GM19043 (cell line): ENCODE measurements around the gene SEMA5A.

Experiments used
- ATAC-seq: cut with Tn5 transposase; IDR thresholded peaks from one replicate; pipeline ENCODE4 v1.9.1; 2021; ENCODE audit warnings: low read depth; ENCODE audit not compliant: unreplicated experiment

SEMA5A gene

GRCh38 chr5:9091896-9092662, 453.8 kb downstream of the SEMA5A start:
- ATAC-seq: no peak

GRCh38 chr5:9090381-9091026, 455.4 kb downstream of the SEMA5A start:
- no peak for ATAC-seq

- no peak for ATAC-seq
These were observed 456.0 kb downstream of the SEMA5A start for GRCh38 chr5:9089893-9090292.

- ATAC-seq: no peak
These were observed 462.9 kb downstream of the SEMA5A start for GRCh38 chr5:9082996-9083395.

- ATAC-seq: no peak
These were observed 473.2 kb downstream of the SEMA5A start for GRCh38 chr5:9072701-9073100.

GRCh38 chr5:9071524-9071923, 474.4 kb downstream of the SEMA5A start:
- no peak for ATAC-seq

- no peak for ATAC-seq
These were observed 474.8 kb downstream of the SEMA5A start for GRCh38 chr5:9071074-9071473.

- no peak for ATAC-seq
These were observed 476.2 kb downstream of the SEMA5A start for GRCh38 chr5:9069650-9070049.

GRCh38 chr5:9067154-9067553, 478.7 kb downstream of the SEMA5A start:
- ATAC-seq: no peak

- ATAC-seq: no peak
These were observed 479.5 kb downstream of the SEMA5A start for GRCh38 chr5:9066349-9066748.

- ATAC-seq: no peak
These were observed 482.1 kb downstream of the SEMA5A start for GRCh38 chr5:9063615-9064245.

- ATAC-seq: no peak
These were observed 483.0 kb downstream of the SEMA5A start for GRCh38 chr5:9062873-9063272.

GRCh38 chr5:9059920-9060691, 485.8 kb downstream of the SEMA5A start:
- no peak for ATAC-seq

- ATAC-seq: no peak
These were observed 487.2 kb downstream of the SEMA5A start for GRCh38 chr5:9058666-9059065.

- no peak for ATAC-seq
These were observed 487.7 kb downstream of the SEMA5A start for GRCh38 chr5:9058161-9058560.

GRCh38 chr5:9057406-9058000, 488.4 kb downstream of the SEMA5A start:
- ATAC-seq: no peak

- ATAC-seq: no peak
These were observed 489.8 kb downstream of the SEMA5A start for GRCh38 chr5:9056046-9056445.

- no peak for ATAC-seq
These were observed 490.9 kb downstream of the SEMA5A start for GRCh38 chr5:9054821-9055589.

GRCh38 chr5:9054322-9054721, 491.6 kb downstream of the SEMA5A start:
- ATAC-seq: no peak

- no peak for ATAC-seq
These were observed 493.5 kb downstream of the SEMA5A start for GRCh38 chr5:9052421-9052820.
